ENCODE measurements around the gene SLIT3.

Gene SLIT3

DNA sequence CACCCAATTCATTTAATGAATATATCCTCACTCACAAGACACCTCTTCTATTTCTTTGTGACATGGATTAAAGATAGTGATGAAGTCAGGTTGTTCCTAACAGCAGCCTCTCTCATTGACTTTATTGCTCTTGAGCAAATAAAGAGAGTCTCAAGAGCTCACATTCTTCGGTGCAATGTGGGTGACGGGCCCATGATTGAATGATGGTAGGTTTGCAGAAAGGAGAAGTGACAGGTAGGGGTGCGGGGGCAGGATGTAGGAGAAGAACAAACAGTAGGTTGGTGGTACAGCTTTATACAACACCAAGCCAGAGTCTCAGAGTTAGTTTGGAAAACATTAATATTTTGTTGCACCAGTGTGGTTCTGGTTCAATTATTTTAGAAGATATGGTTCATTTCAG lies 122.2 kb downstream of the SLIT3 start:
- H3K4me2 ChIP-seq: no peak overlapping the region
- no peak overlapping the region for H3K27ac ChIP-seq
- no peaks in the 10 kb centered on the region for H4K20me1 ChIP-seq (ENCODE audit: insufficient read depth)
- TF ChIP-seq CTCF (conservative IDR thresholded peaks at IDR 0.05; ENCODE audit: low read depth, low read length): no peak
- H3K4me3 ChIP-seq (IDR thresholded peaks at IDR 0.05; ENCODE audit: insufficient read depth, low read depth, low read length): no peak overlapping the region
- H3K79me2 ChIP-seq (ENCODE audit: insufficient read depth, low read depth): no peaks in the 10 kb centered on the region
- H2AFZ ChIP-seq (ENCODE audit: low read depth): no peak overlapping the region
- H3K9ac ChIP-seq: no peak overlapping the region
- H3K4me1 ChIP-seq (ENCODE audit: low read depth, poor library complexity, severe bottlenecking): peaks cover 13% of the 10 kb centered on the region
- no peaks in the 10 kb centered on the region for H3K27me3 ChIP-seq (ENCODE audit: insufficient read depth, low read depth)
- H3K36me3 ChIP-seq (ENCODE audit: insufficient read depth): no peaks in the 10 kb centered on the region

GRCh38 chr5:169178274-169178673 lies 122.7 kb downstream of the SLIT3 start:
- Histone ChIP-seq H3K4me1 (ENCODE audit: low read depth, poor library complexity, severe bottlenecking) (peaks cover 13% of the 10 kb centered on the region), H3K27me3 (ENCODE audit: insufficient read depth, low read depth) (no peaks in the 10 kb centered on the region), H3K4me2 (no peak overlapping the region), H3K36me3 (ENCODE audit: insufficient read depth) (no peaks in the 10 kb centered on the region), H3K27ac (no peak overlapping the region), H3K9ac (no peak overlapping the region), H2AFZ (ENCODE audit: low read depth) (no peak overlapping the region), H4K20me1 (ENCODE audit: insufficient read depth) (no peaks in the 10 kb centered on the region), H3K4me3 (IDR thresholded peaks at IDR 0.05; ENCODE audit: insufficient read depth, low read depth, low read length) (no peak overlapping the region), H3K79me2 (ENCODE audit: insufficient read depth, low read depth) (no peaks in the 10 kb centered on the region)
- no peak for TF ChIP-seq CTCF (conservative IDR thresholded peaks at IDR 0.05; ENCODE audit: low read depth, low read length)

- Histone ChIP-seq H3K4me3 (IDR thresholded peaks at IDR 0.05; ENCODE audit: insufficient read depth, low read depth, low read length) (no peak overlapping the region), H2AFZ (ENCODE audit: low read depth) (no peak overlapping the region), H3K27me3 (ENCODE audit: insufficient read depth, low read depth) (no peaks in the 10 kb centered on the region), H3K4me2 (no peak overlapping the region), H3K27ac (no peak overlapping the region), H3K9ac (no peak overlapping the region), H4K20me1 (ENCODE audit: insufficient read depth) (no peaks in the 10 kb centered on the region), H3K36me3 (ENCODE audit: insufficient read depth) (no peaks in the 10 kb centered on the region), H3K79me2 (ENCODE audit: insufficient read depth, low read depth) (no peaks in the 10 kb centered on the region), H3K4me1 (ENCODE audit: low read depth, poor library complexity, severe bottlenecking) (peaks cover under 1% of the 10 kb centered on the region)
- no peak for TF ChIP-seq CTCF (conservative IDR thresholded peaks at IDR 0.05; ENCODE audit: low read depth, low read length)
Observed at GRCh38 chr5:169176709-169177694, 123.9 kb downstream of the SLIT3 start.

DNA sequence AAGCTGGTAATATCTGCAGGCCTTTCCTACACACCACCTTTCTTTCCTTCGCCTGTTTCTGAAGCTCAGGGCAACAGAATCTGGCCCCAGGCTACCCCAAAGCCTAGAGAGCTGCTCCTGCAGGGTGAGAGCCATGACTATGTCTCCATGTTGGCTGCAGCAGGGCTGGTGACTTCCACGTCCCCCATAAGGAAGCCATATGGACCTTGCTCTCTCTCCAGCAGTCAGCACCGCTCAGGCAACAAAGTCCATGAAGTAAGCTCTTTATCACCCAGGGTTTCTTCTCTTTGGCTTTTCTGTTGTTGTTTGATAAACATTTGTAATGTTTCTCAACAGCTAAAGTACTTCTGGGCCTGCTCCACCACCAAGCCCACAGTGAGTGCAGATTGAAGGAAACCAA lies 125.2 kb downstream of the SLIT3 start:
- no peaks in the 10 kb centered on the region for H3K79me2 ChIP-seq (ENCODE audit: insufficient read depth, low read depth)
- H2AFZ ChIP-seq (ENCODE audit: low read depth): no peak overlapping the region
- H4K20me1 ChIP-seq (ENCODE audit: insufficient read depth): no peaks in the 10 kb centered on the region
- H3K27me3 ChIP-seq (ENCODE audit: insufficient read depth, low read depth): no peaks in the 10 kb centered on the region
- no peak overlapping the region for H3K27ac ChIP-seq
- no peaks in the 10 kb centered on the region for H3K4me1 ChIP-seq (ENCODE audit: low read depth, poor library complexity, severe bottlenecking)
- no peak overlapping the region for H3K9ac ChIP-seq
- H3K4me2 ChIP-seq: no peak overlapping the region
- H3K4me3 ChIP-seq (IDR thresholded peaks at IDR 0.05; ENCODE audit: insufficient read depth, low read depth, low read length): no peak overlapping the region
- no peaks in the 10 kb centered on the region for H3K36me3 ChIP-seq (ENCODE audit: insufficient read depth)
- TF ChIP-seq CTCF (conservative IDR thresholded peaks at IDR 0.05; ENCODE audit: low read depth, low read length): no peak
